ENCODE data around the gene PHACTR3. TPM values are rescaled to one million over a fixed set of nuclear protein-coding genes. Genes with fewer than 3 reads are reported as not detected.

The PHACTR3 gene
- total RNA-seq, 4 donors from 2014 or later = 1.4 to 7.2 (median 4.3) TPM

GRCh38 chr20:59786801-59787537 lies 182.6 kb downstream of the PHACTR3 start:
- DNase-seq (ENCODE audit: low spot score in 2 of 2) = no peak
- H3K4me3 ChIP-seq (ENCODE audit: low read depth, poor library complexity, severe bottlenecking) = no peak overlapping the region
- intact Hi-C loops (cut with DNase I; ENCODE audit: low total_unique reads) = loop anchor here (10.0 kb wide), 1 partner anchor 68 kb away; no protein-coding TSS in a partner anchor
- TF ChIP-seq, protein P1, sequence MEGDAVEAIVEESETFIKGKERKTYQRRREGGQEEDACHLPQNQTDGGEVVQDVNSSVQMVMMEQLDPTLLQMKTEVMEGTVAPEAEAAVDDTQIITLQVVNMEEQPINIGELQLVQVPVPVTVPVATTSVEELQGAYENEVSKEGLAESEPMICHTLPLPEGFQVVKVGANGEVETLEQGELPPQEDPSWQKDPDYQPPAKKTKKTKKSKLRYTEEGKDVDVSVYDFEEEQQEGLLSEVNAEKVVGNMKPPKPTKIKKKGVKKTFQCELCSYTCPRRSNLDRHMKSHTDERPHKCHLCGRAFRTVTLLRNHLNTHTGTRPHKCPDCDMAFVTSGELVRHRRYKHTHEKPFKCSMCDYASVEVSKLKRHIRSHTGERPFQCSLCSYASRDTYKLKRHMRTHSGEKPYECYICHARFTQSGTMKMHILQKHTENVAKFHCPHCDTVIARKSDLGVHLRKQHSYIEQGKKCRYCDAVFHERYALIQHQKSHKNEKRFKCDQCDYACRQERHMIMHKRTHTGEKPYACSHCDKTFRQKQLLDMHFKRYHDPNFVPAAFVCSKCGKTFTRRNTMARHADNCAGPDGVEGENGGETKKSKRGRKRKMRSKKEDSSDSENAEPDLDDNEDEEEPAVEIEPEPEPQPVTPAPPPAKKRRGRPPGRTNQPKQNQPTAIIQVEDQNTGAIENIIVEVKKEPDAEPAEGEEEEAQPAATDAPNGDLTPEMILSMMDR (IDR thresholded peaks at IDR 0.05) = no peak
- TF ChIP-seq POLR2A (IDR thresholded peaks at IDR 0.05) = no peak
- WGBS, 2 donors = 63 to 66% methylated on average over 10 of the region's 10 CpGs

GRCh38 chr20:59787538-59787890 lies 183.2 kb downstream of the PHACTR3 start:
- intact Hi-C loops (cut with DNase I; ENCODE audit: low total_unique reads) = loop anchor here (10.0 kb wide), 1 partner anchor 67 kb away; no protein-coding TSS in a partner anchor
- H3K4me3 ChIP-seq (ENCODE audit: low read depth, poor library complexity, severe bottlenecking) = no peak overlapping the region
- DNase-seq (ENCODE audit: low spot score in 2 of 2) = no peak
- no peak for TF ChIP-seq POLR2A (IDR thresholded peaks at IDR 0.05)
- TF ChIP-seq, protein P1 (IDR thresholded peaks at IDR 0.05) = no peak
- WGBS, 2 donors = 42 to 51% methylated on average over 2 of the region's 2 CpGs

- DNase-seq (ENCODE audit: low spot score in 2 of 2) = no peak
- no peak overlapping the region for H3K4me3 ChIP-seq (ENCODE audit: low read depth, poor library complexity, severe bottlenecking)
- TF ChIP-seq POLR2A (IDR thresholded peaks at IDR 0.05) = no peak
- TF ChIP-seq, protein P1 (IDR thresholded peaks at IDR 0.05) = no peak
- WGBS, 2 donors = 60 to 62% methylated on average over 8 of the region's 8 CpGs
- intact Hi-C loops (cut with DNase I; ENCODE audit: low total_unique reads) = loop anchor here (10.0 kb wide), 1 partner anchor 67 kb away; no protein-coding TSS in a partner anchor
Measured at GRCh38 chr20:59788196-59788735, 183.9 kb downstream of the PHACTR3 start.

DNA sequence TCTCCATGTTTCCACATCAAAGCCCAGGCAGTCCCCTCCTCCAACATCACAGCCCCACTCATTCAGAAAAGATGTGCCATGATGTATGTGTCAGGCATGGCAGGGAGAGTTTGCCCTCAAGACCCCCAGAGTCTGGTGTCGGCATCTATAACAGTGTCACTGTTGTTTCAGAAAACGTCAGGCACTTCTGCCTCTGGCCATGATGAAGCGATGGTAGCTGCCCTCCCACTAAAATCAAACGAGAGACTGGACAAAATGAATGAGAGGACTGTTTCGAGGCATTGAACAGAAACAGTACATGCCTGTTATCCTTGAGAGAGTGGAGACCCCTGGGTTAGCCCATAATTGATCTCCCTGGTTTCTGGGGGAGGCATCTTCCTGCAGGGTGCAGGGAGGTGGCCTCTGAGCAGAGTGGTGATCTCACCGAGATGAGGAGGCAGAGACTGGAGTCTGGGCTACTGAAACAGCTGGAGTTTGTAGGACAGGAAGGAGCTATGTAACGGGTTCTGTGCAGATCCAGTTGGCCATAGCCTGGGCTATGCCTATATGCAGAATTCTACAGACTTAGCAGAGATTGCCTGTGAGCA lies 184.6 kb downstream of the PHACTR3 start:
- 74 to 76% methylated on average over 7 of the region's 7 CpGs for WGBS, 2 donors
- H3K4me3 ChIP-seq (ENCODE audit: low read depth, poor library complexity, severe bottlenecking) = no peak overlapping the region
- intact Hi-C loops (cut with DNase I; ENCODE audit: low total_unique reads) = loop anchor here (10.0 kb wide), 1 partner anchor 66 kb away; no protein-coding TSS in a partner anchor
- no peak for DNase-seq (ENCODE audit: low spot score in 2 of 2)
- TF ChIP-seq, protein P1 (IDR thresholded peaks at IDR 0.05) = no peak
- TF ChIP-seq POLR2A (IDR thresholded peaks at IDR 0.05) = no peak

DNA sequence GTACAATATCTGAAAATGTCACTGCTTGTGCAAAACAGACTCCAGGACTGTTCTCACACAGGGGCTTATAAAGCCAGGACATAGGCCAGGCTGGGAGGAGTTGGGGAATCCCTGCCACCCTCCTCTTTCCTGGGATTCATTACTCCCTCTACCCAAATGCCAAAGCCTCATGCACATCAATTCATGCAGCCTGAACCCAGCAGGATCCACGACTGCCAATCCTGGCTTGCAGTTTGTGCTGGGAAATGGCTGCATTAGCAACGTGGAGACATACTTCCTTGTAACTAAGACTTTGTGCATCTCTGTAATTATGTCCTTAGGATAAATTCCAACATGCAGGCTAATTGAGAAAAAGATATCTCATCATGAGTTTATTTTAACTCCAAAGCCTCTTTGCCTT lies 185.3 kb downstream of the PHACTR3 start:
- TF ChIP-seq, protein P1 (IDR thresholded peaks at IDR 0.05) = no peak
- no peak for TF ChIP-seq POLR2A (IDR thresholded peaks at IDR 0.05)
- peak in 1 of 2 donors; percentile 4 for DNase-seq (ENCODE audit: low spot score in 2 of 2)
- 22 to 30% methylated on average over 2 of the region's 2 CpGs for WGBS, 2 donors
- no peak overlapping the region for H3K4me3 ChIP-seq (ENCODE audit: low read depth, poor library complexity, severe bottlenecking)
- intact Hi-C loops (cut with DNase I; ENCODE audit: low total_unique reads) = loop anchor here (10.0 kb wide), 1 partner anchor 65 kb away; no protein-coding TSS in a partner anchor

Measured in lower leg skin (tissue), 4 donors.